Kidney (tissue), 14 donors: ENCODE measurements around the gene SOX6. TPM values are rescaled to one million over a fixed set of nuclear protein-coding genes. Genes with fewer than 3 reads are reported as not detected.

Experiments used
- DNase-seq, 5 donors: peaks; one replicate each; pipeline ENCODE4 v3.0.0-alpha.2; 2013 to 2020
- FAIRE-seq: peaks from 2 replicates; lab custom pipeline; 2012; peaks lifted over from hg19 to GRCh38; lab: Jason Lieb, UNC
- H3K27ac ChIP-seq, 2 donors: one replicate each; pipeline ENCODE4 v1.7.0; 2013; ENCODE audit warnings: low read depth in 2 of 2, low read length in 2 of 2, inconsistent platforms in 1 of 2
- H3K27me3 ChIP-seq: one replicate; pipeline ENCODE4 v1.7.1; 2013; ENCODE audit warnings: low read length, inconsistent platforms; ENCODE audit not compliant: control insufficient read depth, insufficient read depth
- H3K36me3 ChIP-seq, 3 donors: one replicate each; pipeline versions ENCODE4 v1.7.0 to v1.7.1; 2013; ENCODE audit warnings: low read length in 3 of 3, control low read depth in 1 of 3, inconsistent platforms in 1 of 3; ENCODE audit not compliant: insufficient read depth in 3 of 3, control insufficient read depth in 2 of 3
- H3K4me1 ChIP-seq, 3 donors: one replicate each; pipeline versions ENCODE4 v1.7.0 to v1.7.1; 2013; ENCODE audit warnings: low read length in 3 of 3, inconsistent platforms in 1 of 3, low read depth in 1 of 3; ENCODE audit not compliant: control insufficient read depth in 2 of 3, insufficient read depth in 2 of 3
- H3K4me3 ChIP-seq, 3 donors: one replicate each; pipeline versions ENCODE4 v1.7.0 to v1.8.1; 2013; ENCODE audit warnings: low read length in 3 of 3, control low read depth in 1 of 3, inconsistent platforms in 1 of 3
- H3K9ac ChIP-seq, 3 donors: one replicate each; pipeline versions ENCODE4 v1.7.0 to v1.7.1; 2013; ENCODE audit warnings: low read length in 3 of 3, control low read depth in 1 of 3, inconsistent platforms in 1 of 3
- H3K9me3 ChIP-seq, 3 donors: one replicate each; pipeline versions ENCODE4 v1.7.0 to v1.7.1; 2013; ENCODE audit warnings: low read length in 3 of 3, control low read depth in 1 of 3, inconsistent platforms in 1 of 3; ENCODE audit not compliant: control insufficient read depth in 2 of 3, insufficient read depth in 1 of 3
- intact Hi-C: fragments of 100-400 bp; cut with DNase I; formaldehyde crosslinking; loops from one replicate; pipeline ENCODE4 v1.11.1; 2022
- polyA plus RNA-seq: library from polyadenylated mRNA; stranded (reverse); fragments of 350-450 nt; fragmentation: Illumina TruSeq; extraction: RNeasy Lipid Tissue Mini Kit (QIAGEN cat#74804); gene quantifications from one replicate; pipeline ENCODE4 v1.2.3, GENCODE V29; 2014; ENCODE audit warnings: low read depth, low replicate concordance; ENCODE audit not compliant: insufficient read depth
- total RNA-seq: library from RNA; stranded (reverse); fragmentation: NEBNext Ultra II Directional; extraction: Animal tissue kit (Norgen Biotek cat#: 25700); gene quantifications from one replicate; pipeline ENCODE4 v1.2.1, GENCODE V29; 2021
- TF ChIP-seq, protein P1 (sequence below): IDR thresholded peaks from 3 replicates; pipeline ENCODE4 v1.5.1; 2012; ENCODE audit warnings: mild to moderate bottlenecking, moderate library complexity, borderline replicate concordance; ENCODE audit not compliant: insufficient read depth; ENCODE audit errors: extremely low read depth
- donor health status: control.
- donor health status: control.
- donor health status: control.
- donor health status: control.
- donor health status: control.
- donor health status: DM: yes; HTN: yes; CAD: no.
- donor health status: Normal renal cell carcinoma (clear cell type).

Gene SOX6
- total and polyA plus RNA-seq, 2 donors from 2014 or later = 5.0 to 47.3 TPM

DNA sequence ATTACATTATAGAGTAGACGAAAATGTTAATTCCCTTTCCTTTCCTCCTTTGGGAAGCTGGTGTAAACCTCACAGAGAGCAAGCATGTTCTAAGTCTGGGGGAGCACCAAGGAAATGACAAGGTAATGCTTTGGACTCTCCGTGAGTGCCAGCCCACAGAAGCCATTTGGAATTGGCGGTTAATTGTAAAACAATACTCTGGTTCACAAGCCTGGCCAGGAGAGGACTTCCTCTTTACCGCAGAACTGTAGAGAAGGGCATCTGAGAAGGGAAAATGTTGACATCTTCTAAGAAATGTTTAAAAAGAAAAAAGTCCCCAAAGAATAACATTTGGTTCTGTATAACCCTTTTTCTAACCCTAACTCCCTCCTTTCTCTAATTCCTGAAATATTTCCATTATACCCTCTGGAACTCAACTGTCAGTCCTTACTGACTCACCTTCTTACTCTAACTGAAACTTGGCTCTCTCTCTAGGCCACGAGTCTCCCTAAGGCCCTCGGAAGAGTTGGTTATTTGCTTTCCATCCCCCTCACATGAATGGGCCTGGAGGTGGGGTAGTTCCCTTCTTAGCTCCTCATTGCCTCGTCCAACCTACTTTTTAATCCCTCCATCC, 379.8 kb downstream of the SOX6 start:
- no peaks in the 10 kb centered on the region for H3K27me3 ChIP-seq
- H3K36me3 ChIP-seq = peaks cover 0 to 6% (median 0%) of the 10 kb centered on the region in 3 donors
- H3K27ac ChIP-seq = no peak overlapping the region
- H3K9ac ChIP-seq = no peak overlapping the region
- no peak overlapping the region for H3K4me3 ChIP-seq
- FAIRE-seq (no peak), DNase-seq (no peak)
- intact Hi-C loops = no loop called here
- H3K4me1 ChIP-seq = no peaks in the 10 kb centered on the region
- TF ChIP-seq, protein P1, sequence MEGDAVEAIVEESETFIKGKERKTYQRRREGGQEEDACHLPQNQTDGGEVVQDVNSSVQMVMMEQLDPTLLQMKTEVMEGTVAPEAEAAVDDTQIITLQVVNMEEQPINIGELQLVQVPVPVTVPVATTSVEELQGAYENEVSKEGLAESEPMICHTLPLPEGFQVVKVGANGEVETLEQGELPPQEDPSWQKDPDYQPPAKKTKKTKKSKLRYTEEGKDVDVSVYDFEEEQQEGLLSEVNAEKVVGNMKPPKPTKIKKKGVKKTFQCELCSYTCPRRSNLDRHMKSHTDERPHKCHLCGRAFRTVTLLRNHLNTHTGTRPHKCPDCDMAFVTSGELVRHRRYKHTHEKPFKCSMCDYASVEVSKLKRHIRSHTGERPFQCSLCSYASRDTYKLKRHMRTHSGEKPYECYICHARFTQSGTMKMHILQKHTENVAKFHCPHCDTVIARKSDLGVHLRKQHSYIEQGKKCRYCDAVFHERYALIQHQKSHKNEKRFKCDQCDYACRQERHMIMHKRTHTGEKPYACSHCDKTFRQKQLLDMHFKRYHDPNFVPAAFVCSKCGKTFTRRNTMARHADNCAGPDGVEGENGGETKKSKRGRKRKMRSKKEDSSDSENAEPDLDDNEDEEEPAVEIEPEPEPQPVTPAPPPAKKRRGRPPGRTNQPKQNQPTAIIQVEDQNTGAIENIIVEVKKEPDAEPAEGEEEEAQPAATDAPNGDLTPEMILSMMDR = no peak
- no peaks in the 10 kb centered on the region for H3K9me3 ChIP-seq

DNA sequence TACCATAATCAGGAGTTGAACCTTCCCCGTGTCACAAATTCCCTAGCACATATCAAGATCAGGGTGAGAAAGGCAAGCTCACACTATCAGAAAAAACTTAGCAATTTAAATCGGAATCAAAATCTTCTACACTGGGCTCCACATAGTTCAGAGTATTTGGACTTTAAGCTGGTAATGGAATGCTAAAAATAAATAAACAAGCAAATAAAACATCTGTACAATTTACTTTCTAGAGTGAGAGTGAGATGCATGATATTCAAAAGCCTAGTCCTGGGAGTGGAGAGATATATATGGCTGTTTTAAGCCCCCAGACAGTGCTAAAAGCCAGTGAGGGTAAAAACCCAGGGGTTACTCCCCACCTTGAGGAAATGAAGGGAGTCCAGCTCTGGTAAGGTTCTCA, 380.6 kb downstream of the SOX6 start:
- TF ChIP-seq, protein P1 = no peak
- Histone ChIP-seq H3K9me3 (no peaks in the 10 kb centered on the region), H3K27ac (no peak overlapping the region), H3K9ac (no peak overlapping the region), H3K27me3 (no peaks in the 10 kb centered on the region), H3K4me1 (no peaks in the 10 kb centered on the region), H3K36me3 (peaks cover 0 to 6% (median 0%) of the 10 kb centered on the region in 3 donors), H3K4me3 (no peak overlapping the region)
- no peak for DNase-seq
- intact Hi-C loops = no loop called here
- no peak for FAIRE-seq

GRCh38 chr11:15972838-15973237, 383.5 kb downstream of the SOX6 start:
- Histone ChIP-seq H3K4me1 (peaks cover 0 to 14% (median 5%) of the 10 kb centered on the region in 3 donors), H3K4me3 (no peak overlapping the region), H3K9ac (no peak overlapping the region), H3K27me3 (no peaks in the 10 kb centered on the region), H3K36me3 (peaks cover 0 to 6% (median 0%) of the 10 kb centered on the region in 3 donors), H3K27ac (no peak overlapping the region), H3K9me3 (no peaks in the 10 kb centered on the region)
- FAIRE-seq (no peak), DNase-seq (no peak)
- TF ChIP-seq, protein P1 = no peak
- intact Hi-C loops = no loop called here

GRCh38 chr11:15971215-15971546, 385.2 kb downstream of the SOX6 start:
- no peak overlapping the region for H3K4me3 ChIP-seq
- DNase-seq (no peak), FAIRE-seq (no peak)
- intact Hi-C loops = no loop called here
- H3K27me3 ChIP-seq = no peaks in the 10 kb centered on the region
- no peaks in the 10 kb centered on the region for H3K9me3 ChIP-seq
- H3K27ac ChIP-seq = no peak overlapping the region
- H3K36me3 ChIP-seq = peaks cover 0 to 3% (median 0%) of the 10 kb centered on the region in 3 donors
- TF ChIP-seq, protein P1 = no peak
- no peak overlapping the region for H3K9ac ChIP-seq
- peaks cover 0 to 14% (median 5%) of the 10 kb centered on the region in 3 donors for H3K4me1 ChIP-seq
